OCI-LY1 (cell line): ENCODE results near the gene AADACL4.

Experiments
- EZH2 ChIP-seq: fragments of 200-600 bp; sonication (generic), shearing (Covaris generic); IDR thresholded peaks from 2 replicates; pipeline ENCODE4 v1.8.0; 2017; ENCODE audit warnings: borderline replicate concordance, mixed run types, mild to moderate bottlenecking, antibody characterized with exemption, low read length, moderate library complexity, mixed read lengths
- TF ChIP-seq, protein P1 (sequence below): fragments of 200-600 bp; sonication (generic), shearing (Covaris generic); IDR thresholded peaks from 2 replicates; pipeline ENCODE4 v1.5.1; 2017; ENCODE audit warnings: mild to moderate bottlenecking, antibody characterized with exemption, low read length, moderate library complexity, mixed read lengths

GRCh38 chr1:12602659-12603024 lies 41.2 kb upstream of the AADACL4 start:
- TF ChIP-seq, protein P1, sequence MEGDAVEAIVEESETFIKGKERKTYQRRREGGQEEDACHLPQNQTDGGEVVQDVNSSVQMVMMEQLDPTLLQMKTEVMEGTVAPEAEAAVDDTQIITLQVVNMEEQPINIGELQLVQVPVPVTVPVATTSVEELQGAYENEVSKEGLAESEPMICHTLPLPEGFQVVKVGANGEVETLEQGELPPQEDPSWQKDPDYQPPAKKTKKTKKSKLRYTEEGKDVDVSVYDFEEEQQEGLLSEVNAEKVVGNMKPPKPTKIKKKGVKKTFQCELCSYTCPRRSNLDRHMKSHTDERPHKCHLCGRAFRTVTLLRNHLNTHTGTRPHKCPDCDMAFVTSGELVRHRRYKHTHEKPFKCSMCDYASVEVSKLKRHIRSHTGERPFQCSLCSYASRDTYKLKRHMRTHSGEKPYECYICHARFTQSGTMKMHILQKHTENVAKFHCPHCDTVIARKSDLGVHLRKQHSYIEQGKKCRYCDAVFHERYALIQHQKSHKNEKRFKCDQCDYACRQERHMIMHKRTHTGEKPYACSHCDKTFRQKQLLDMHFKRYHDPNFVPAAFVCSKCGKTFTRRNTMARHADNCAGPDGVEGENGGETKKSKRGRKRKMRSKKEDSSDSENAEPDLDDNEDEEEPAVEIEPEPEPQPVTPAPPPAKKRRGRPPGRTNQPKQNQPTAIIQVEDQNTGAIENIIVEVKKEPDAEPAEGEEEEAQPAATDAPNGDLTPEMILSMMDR: no peak
- no peak for TF ChIP-seq EZH2
